B cell (primary cell): ENCODE measurements around the gene PROCA1. TPM values are rescaled to one million over a fixed set of nuclear protein-coding genes. Genes with fewer than 3 reads are reported as not detected.

Source experiments
- ATAC-seq: fragments of 200-7000 bp; cut with Tn5 transposase; one replicate; pipeline ENCODE4 v1.10.0; 2021; ENCODE audit warnings: low read depth, mild to moderate bottlenecking, moderate number of reproducible peaks, moderate library complexity
- CTCF ChIA-PET: fragments of 350-600 bp; sonication (Branson Sonifier 250); formaldehyde crosslinking; loops from one replicate; lab custom pipeline; 2021; ENCODE audit warnings: antibody characterized with exemption, inconsistent platforms; lab: Charles Lee
- POLR2A ChIA-PET: fragments of 350-600 bp; sonication (Branson Sonifier 250); formaldehyde crosslinking; loops from one replicate; lab custom pipeline; 2021; ENCODE audit warnings: antibody characterized with exemption; lab: Charles Lee
- DNase-seq: peaks from one replicate; pipeline ENCODE4 v3.0.0; 2013
- H2AFZ ChIP-seq: 2 replicates; pipeline ENCODE4 v1.6.1; 2012; ENCODE audit warnings: mild to moderate bottlenecking, low read depth, low read length; ENCODE audit not compliant: insufficient read depth, poor library complexity, severe bottlenecking
- H3K27ac ChIP-seq, 2 donors: 1 replicate in 1 of 2; 2 replicates in 1 of 2; pipeline ENCODE4 v1.5.1; 2012 to 2013; ENCODE audit warnings: low read length in 2 of 2, mild to moderate bottlenecking in 2 of 2, moderate library complexity in 1 of 2
- H3K27me3 ChIP-seq, 4 experiments: fragments of 200-600 bp in 1 of 4; sonication (generic) in 1 of 4; replicated peaks in 1 of 4; 1 replicate in 2 of 4; 2 replicates in 2 of 4; pipeline versions ENCODE4 v1.6.1 to v1.7.0; 2013 to 2016; ENCODE audit warnings: low read length in 3 of 4, mild to moderate bottlenecking in 2 of 4, mixed read lengths in 1 of 4, moderate library complexity in 1 of 4; ENCODE audit not compliant: insufficient read depth in 4 of 4, control insufficient read depth in 3 of 4; ENCODE audit errors: control extremely low read depth in 1 of 4
- H3K36me3 ChIP-seq, 2 experiments: replicated peaks in 1 of 2; 1 replicate in 1 of 2; 2 replicates in 1 of 2; pipeline versions ENCODE4 v1.6.1 to v1.7.1; 2013; ENCODE audit warnings: low read length in 1 of 2; ENCODE audit not compliant: insufficient read depth in 2 of 2, control insufficient read depth in 1 of 2; ENCODE audit errors: control extremely low read depth in 1 of 2, extremely low read depth in 1 of 2
- H3K4me1 ChIP-seq, 2 donors: fragments of 200-600 bp in 1 of 2; sonication (generic) in 1 of 2; 1 replicate in 1 of 2; 2 replicates in 1 of 2; pipeline versions ENCODE4 v1.5.1 to v1.6.1; 2013 to 2017; ENCODE audit warnings: low read length in 2 of 2; ENCODE audit not compliant: control insufficient read depth in 2 of 2, insufficient read depth in 2 of 2
- H3K4me2 ChIP-seq: replicated peaks from 2 replicates; pipeline ENCODE3; 2012; ENCODE audit warnings: mild to moderate bottlenecking, low read depth, low read length; ENCODE audit not compliant: poor library complexity, severe bottlenecking
- H3K4me3 ChIP-seq, 5 experiments: fragments of 200-600 bp in 1 of 5; sonication (generic) in 1 of 5; 1 replicate in 3 of 5; 2 replicates in 2 of 5; pipeline versions ENCODE4 v1.5.1 to v1.7.0; 2011 to 2016; ENCODE audit warnings: low read length in 4 of 5, mild to moderate bottlenecking in 4 of 5, low read depth in 2 of 5, control low read depth in 1 of 5, moderate library complexity in 1 of 5; ENCODE audit not compliant: insufficient read depth in 1 of 5; ENCODE audit errors: control extremely low read depth in 1 of 5, extremely low read depth in 1 of 5
- H3K79me2 ChIP-seq: fragments of 200-600 bp; sonication (generic); one replicate; pipeline ENCODE4 v1.6.0; 2016; ENCODE audit warnings: low read length; ENCODE audit not compliant: control insufficient read depth, insufficient read depth
- H3K9ac ChIP-seq: fragments of 200-600 bp; sonication (generic); 2 replicates; pipeline ENCODE4 v1.6.1; 2017; ENCODE audit warnings: mild to moderate bottlenecking, low read length, moderate library complexity
- H3K9me3 ChIP-seq, 3 donors: one replicate each; pipeline versions ENCODE4 v1.6.1 to v1.7.1; 2013; ENCODE audit warnings: low read length in 2 of 3; ENCODE audit not compliant: control insufficient read depth in 2 of 3, insufficient read depth in 1 of 3; ENCODE audit errors: control extremely low read depth in 1 of 3
- H4K20me1 ChIP-seq: 2 replicates; pipeline ENCODE4 v1.6.0; 2012; ENCODE audit warnings: mild to moderate bottlenecking, low read length; ENCODE audit not compliant: insufficient read depth, control insufficient read depth, poor library complexity, severe bottlenecking
- H3K27ac Mint-ChIP-seq: one replicate; pipeline ENCODE4 v1.8.0; 2021; ENCODE audit warnings: mixed read lengths
- H3K27me3 Mint-ChIP-seq: one replicate; pipeline ENCODE4 v1.8.0; 2021; ENCODE audit warnings: mixed read lengths
- H3K4me1 Mint-ChIP-seq: one replicate; pipeline ENCODE4 v1.8.0; 2021; ENCODE audit warnings: mixed read lengths
- H3K4me3 Mint-ChIP-seq: one replicate; pipeline ENCODE4 v1.8.0; 2021; ENCODE audit warnings: mixed read lengths
- H3K9me3 Mint-ChIP-seq: one replicate; pipeline ENCODE4 v1.8.0; 2022; ENCODE audit warnings: mixed read lengths; ENCODE audit not compliant: insufficient read depth
- CTCF ChIP-seq: fragments of 200-600 bp; IDR thresholded peaks from one replicate; pipeline ENCODE4 v1.8.0; 2022; ENCODE audit warnings: antibody characterized with exemption, mild to moderate bottlenecking
- EZH2 ChIP-seq: IDR thresholded peaks from 2 replicates; pipeline ENCODE4 v1.6.1; 2012; ENCODE audit warnings: borderline replicate concordance, low read depth, mild to moderate bottlenecking, moderate library complexity, low read length; ENCODE audit not compliant: insufficient read depth, poor library complexity, severe bottlenecking
- WGBS: methylation state at CpG from one replicate; pipeline ENCODE4 v1.1.5; 2013; ENCODE audit warnings: missing lambda C conversion rate; ENCODE audit not compliant: insufficient coverage; 5-methylcytosine and 5-hydroxymethylcytosine counted together
- intact Hi-C: fragments of 100-400 bp; cut with micrococcal nuclease; formaldehyde crosslinking; loops from one replicate; pipeline ENCODE4 v1.10.0; 2022
- polyA plus RNA-seq: library from polyadenylated mRNA; depleted of rRNA; stranded (reverse); fragments of >200 nt; gene quantifications from 2 replicates; pipeline ENCODE4 v1.2.3, GENCODE V29; 2012
- total RNA-seq, 2 donors: library from RNA; stranded (reverse); fragments of 120-200 nt in 1 of 2; gene quantifications; 1 replicate in 1 of 2; 2 replicates in 1 of 2; pipeline versions ENCODE4 v1.2.3 to v1.2.4, GENCODE V29; 2013 to 2022

PROCA1 gene
- total and polyA plus RNA-seq, 2 donors (not counting 1 experiment from before 2014, with no cell fraction given) = 7.4 to 26.8 TPM

- WGBS = 2% methylated on average over 19 of the region's 30 CpGs
- TF ChIP-seq EZH2 (no peak), CTCF (no peak)
- H4K20me1 ChIP-seq = peaks cover 51% of the 10 kb centered on the region
Measured at GRCh38 chr17:28720247-28720996, 8.7 kb upstream of the PROCA1 start.

More at GRCh38 chr17:28720247-28720996, 8.7 kb upstream of the PROCA1 start:
- H3K4me2 ChIP-seq = peak overlapping the region; percentile 83
- Mint-ChIP-seq H3K27me3 (no peaks in the 10 kb centered on the region), H3K27ac (peak overlapping the region; percentile 97), H3K9me3 (no peaks in the 10 kb centered on the region), H3K4me1 (peaks cover 66% of the 10 kb centered on the region), H3K4me3 (peak overlapping the region; percentile 99)
- no peaks in the 10 kb centered on the region for H3K9me3 ChIP-seq
- peaks cover 27% of the 10 kb centered on the region for H3K79me2 ChIP-seq
- peak overlapping the region; percentile 64 to 98 (median 97) for H3K4me3 ChIP-seq
- intact Hi-C loops = no loop called here
- ChIA-PET POLR2A (interaction anchor here (0.9 to 2.5 kb wide), 12 partner anchors 8 to 231 kb away, joined by 3 to 38 read pairs (median 9); partner anchors contain the start of genes BLTP2, FAM222B, NEK8 and PHF12), CTCF (interaction anchor here (0.8 to 15.9 kb wide), 14 partner anchors 9 to 233 kb away, joined by 3 to 1020 read pairs (median 5); partner anchors contain the start of genes FAM222B, PHF12, PROCA1 and TRAF4)
- H3K9ac ChIP-seq = peak overlapping the region; percentile 86
- H3K36me3 ChIP-seq = peaks cover 0 to 39% of the 10 kb centered on the region in 2 experiments
- DNase-seq (no peak), ATAC-seq (no peak)
- H2AFZ ChIP-seq = peak overlapping the region; percentile 77
- peaks cover 53 to 73% of the 10 kb centered on the region in 2 donors for H3K4me1 ChIP-seq
- H3K27me3 ChIP-seq = peaks cover 0 to 8% (median 2%) of the 10 kb centered on the region in 4 experiments
- peak overlapping the region; percentile 77 to 81 for H3K27ac ChIP-seq
